ENCODE data around the gene NAV2.

The NAV2 gene

GRCh38 chr11:19687392-19687791, 25.2 kb upstream of the NAV2 start:
- DNase-seq (ENCODE audit: low read depth in 2 of 2, low spot score in 1 of 2), result no peak

- no peak for DNase-seq (ENCODE audit: low read depth in 2 of 2, low spot score in 1 of 2)
Measured at GRCh38 chr11:19689281-19690000, 23.2 kb upstream of the NAV2 start.

DNA sequence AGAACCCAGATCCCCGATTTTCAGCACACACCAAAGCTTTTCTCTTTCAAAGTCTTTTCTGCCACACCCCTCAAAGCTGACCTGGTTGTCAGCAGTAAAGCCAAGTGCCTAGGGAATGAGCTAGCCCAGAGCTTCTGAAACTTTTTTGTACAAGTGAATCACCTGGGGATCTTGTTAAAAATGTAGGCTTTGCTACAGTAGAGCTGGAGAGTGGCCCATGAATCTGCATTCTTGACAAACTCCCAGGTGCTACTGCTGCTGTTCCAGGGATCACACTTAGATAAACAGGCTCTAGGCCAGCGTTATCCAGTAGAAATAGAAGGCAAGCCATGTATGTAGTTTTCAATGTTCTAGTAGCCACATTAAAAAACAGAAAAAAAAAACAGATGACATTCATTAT, 21.8 kb upstream of the NAV2 start:
- DNase-seq (ENCODE audit: low read depth in 2 of 2, low spot score in 1 of 2), result no peak

DNA sequence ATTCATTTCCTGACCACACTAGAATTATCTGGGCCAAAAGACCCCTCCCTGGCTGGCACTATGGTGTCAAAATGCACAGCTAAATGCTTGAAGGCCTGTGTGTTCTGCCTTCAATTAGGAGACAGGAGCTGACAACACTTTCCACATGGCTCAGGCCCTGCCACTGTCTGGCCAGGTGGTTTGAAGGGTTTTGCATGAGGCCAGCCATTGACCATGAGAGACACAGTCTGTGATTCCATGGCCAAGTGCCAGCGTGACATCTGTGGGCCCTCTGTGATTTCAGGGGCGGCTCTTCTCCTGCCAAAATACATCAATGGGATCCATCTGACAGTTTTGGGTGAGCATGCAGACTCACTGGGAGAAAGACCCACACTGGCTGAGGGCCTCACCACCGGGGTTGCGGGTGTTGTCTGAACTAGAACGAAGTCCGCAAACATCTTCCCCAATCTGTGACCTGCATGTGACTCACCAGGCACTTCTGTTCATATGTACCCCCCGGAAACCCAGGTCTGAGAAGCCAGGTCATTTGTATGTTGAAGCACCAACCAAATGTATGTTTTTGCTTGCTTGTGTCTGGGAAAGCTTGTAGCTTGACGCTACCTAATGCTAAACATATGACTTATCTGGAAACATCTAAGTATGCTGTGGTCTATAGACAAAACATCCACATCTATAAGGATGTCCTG, 20.7 kb upstream of the NAV2 start:
- no peak for DNase-seq (ENCODE audit: low read depth in 2 of 2, low spot score in 1 of 2)

GRCh38 chr11:19693146-19693545, 19.5 kb upstream of the NAV2 start:
- DNase-seq (ENCODE audit: low read depth in 2 of 2, low spot score in 1 of 2), result no peak

GRCh38 chr11:19694796-19695345, 17.8 kb upstream of the NAV2 start:
- DNase-seq (ENCODE audit: low read depth in 2 of 2, low spot score in 1 of 2), result no peak

- no peak for DNase-seq (ENCODE audit: low read depth in 2 of 2, low spot score in 1 of 2)
Measured at GRCh38 chr11:19696073-19696472, 16.6 kb upstream of the NAV2 start.

DNA sequence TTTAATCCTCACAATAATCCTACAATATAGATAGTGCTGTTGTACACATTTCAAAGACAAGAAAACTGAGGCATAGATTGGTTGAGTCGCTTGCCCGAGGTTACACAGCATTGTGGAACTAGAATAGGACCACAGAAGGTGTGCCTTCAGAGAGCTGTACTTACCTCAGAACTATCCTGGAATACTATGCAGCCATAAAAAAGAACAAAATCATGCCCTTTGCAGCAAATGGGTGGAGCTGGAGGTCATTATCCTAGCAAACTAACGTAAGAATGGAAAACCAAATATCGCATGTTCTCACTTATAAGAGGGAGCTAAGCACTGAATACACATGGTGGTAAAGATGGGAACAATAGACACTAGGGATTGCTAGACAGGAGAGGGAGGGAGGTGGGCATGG, 15.7 kb upstream of the NAV2 start:
- no peak for DNase-seq (ENCODE audit: low read depth in 2 of 2, low spot score in 1 of 2)

DNA sequence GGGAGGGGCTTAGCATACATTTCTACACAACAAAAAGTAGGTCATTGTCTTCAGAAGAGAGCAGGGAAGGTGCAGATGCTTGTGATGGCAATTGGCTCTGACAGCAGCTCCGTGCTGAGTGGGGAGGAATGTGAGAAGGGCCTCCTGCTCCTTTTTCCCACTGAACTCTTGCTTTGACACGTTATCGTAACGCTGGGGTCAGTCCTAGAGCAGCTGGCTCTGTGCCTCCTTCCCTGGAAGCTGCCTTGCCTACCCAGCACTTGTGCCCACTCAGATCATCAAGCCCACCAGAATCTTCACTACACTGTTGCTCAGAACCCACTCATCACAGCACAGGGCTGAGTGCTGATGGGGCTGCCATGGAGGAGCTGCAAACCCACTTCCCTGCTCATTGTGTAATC, 14.9 kb upstream of the NAV2 start:
- DNase-seq (ENCODE audit: low read depth in 2 of 2, low spot score in 1 of 2), result no peak

GRCh38 chr11:19698493-19699292, 13.9 kb upstream of the NAV2 start:
- no peak for DNase-seq (ENCODE audit: low read depth in 2 of 2, low spot score in 1 of 2)

GRCh38 chr11:19701421-19701820, 11.2 kb upstream of the NAV2 start:
- no peak for DNase-seq (ENCODE audit: low read depth in 2 of 2, low spot score in 1 of 2)

DNA sequence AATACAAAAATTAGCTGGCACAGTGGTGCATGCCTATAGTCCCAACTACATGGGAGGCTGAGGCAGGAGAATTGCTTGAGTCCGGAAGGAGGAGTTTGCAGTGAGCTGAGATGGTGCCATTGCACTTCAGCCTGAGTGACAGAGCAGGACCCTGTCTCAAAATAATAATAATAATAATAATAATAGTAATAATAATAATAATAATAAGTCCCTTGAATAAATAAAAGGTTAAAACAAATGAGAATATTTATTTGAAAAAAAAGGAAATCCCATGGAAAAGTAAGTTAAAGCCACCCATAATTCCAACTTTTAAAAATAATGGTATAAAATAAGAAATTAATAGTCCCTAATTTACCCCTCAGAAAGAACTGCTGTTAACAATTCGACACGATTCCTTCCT, 10.0 kb upstream of the NAV2 start:
- no peak for DNase-seq (ENCODE audit: low read depth in 2 of 2, low spot score in 1 of 2)

DNA sequence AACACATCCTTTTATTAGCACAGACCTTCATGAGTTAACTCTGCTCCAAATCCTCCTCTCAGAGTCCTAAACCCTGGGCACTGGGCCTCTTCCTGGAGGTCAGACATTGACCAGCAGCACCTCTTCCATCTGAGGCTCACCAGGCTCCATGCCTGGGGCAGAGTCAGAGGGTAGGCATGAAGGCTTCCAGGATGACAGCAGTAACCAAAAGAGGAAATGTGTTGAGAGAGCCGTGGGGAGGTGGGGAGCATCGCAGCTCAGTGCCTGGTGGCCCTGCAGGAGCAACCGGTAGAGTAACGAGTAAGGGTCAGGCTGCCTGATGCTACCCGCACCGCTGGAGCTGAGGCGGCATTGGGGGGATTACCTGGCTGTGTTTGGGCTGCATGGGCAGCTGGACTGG, 9.4 kb upstream of the NAV2 start:
- DNase-seq (ENCODE audit: low read depth in 2 of 2, low spot score in 1 of 2), result no peak

DNA sequence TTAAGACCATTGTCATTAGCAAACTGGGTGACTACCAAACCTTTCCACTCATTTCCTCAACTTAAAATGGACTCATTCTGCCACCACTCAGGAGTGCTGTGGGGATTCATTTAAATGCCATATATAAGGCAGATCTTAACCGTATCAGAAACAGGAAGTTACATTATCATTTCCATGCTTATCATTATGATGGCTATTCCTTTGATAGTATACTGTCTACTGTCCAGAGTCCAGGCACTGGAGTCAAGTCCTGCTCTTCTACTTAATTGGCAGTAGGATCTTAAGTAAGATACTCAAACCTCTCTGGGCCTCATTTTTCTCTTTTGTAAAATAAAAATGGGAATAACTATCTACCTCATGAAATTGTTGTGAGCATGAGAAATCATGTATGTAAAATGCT, 8.4 kb upstream of the NAV2 start:
- no peak for DNase-seq (ENCODE audit: low read depth in 2 of 2, low spot score in 1 of 2)

- DNase-seq (ENCODE audit: low read depth in 2 of 2, low spot score in 1 of 2), result no peak
Measured at GRCh38 chr11:19705936-19706335, 6.7 kb upstream of the NAV2 start.

DNA sequence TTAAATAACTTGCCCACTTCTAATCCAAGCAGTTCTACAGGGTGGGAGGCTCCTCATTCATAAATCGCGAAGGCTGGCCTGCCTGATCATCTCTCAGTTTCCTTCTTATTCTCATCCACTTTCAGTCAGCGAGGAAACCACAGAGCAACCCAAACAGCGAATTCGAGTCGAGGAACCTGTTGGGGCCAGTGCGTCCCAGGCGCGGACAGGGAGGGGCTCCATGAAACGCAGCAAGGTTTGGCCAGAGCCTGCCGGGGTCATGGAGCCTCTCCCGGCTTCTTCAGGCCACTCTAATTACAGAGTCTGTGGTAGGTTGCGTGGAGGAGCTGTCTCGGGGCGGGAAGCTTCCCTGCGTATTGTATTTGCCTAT, 741 bp upstream of the NAV2 start:
- DNase-seq (ENCODE audit: low read depth in 2 of 2, low spot score in 1 of 2), result no peak

- no peak for DNase-seq (ENCODE audit: low read depth in 2 of 2, low spot score in 1 of 2)
Measured at GRCh38 chr11:19713196-19714021, 772 bp downstream of the NAV2 start.

DNA sequence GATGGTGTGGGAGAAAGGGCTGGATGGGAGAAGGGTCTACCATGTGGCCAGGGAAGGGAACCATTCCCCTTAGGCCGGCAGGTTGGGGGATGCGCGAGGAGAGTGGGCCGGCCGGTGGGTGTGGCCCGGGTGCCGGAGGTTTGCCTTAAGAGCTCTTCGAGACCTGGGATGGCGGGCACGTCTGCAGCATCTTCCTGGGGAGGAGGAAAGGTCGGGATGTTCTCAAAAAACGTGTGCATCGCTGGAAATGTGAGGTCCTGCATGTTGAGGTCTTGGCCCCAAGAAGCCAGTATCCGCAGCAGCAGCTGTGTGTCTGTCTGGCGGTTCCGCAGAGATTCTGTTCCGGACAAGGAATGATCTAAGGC, 1.4 kb downstream of the NAV2 start:
- no peak for DNase-seq (ENCODE audit: low read depth in 2 of 2, low spot score in 1 of 2)

DNA sequence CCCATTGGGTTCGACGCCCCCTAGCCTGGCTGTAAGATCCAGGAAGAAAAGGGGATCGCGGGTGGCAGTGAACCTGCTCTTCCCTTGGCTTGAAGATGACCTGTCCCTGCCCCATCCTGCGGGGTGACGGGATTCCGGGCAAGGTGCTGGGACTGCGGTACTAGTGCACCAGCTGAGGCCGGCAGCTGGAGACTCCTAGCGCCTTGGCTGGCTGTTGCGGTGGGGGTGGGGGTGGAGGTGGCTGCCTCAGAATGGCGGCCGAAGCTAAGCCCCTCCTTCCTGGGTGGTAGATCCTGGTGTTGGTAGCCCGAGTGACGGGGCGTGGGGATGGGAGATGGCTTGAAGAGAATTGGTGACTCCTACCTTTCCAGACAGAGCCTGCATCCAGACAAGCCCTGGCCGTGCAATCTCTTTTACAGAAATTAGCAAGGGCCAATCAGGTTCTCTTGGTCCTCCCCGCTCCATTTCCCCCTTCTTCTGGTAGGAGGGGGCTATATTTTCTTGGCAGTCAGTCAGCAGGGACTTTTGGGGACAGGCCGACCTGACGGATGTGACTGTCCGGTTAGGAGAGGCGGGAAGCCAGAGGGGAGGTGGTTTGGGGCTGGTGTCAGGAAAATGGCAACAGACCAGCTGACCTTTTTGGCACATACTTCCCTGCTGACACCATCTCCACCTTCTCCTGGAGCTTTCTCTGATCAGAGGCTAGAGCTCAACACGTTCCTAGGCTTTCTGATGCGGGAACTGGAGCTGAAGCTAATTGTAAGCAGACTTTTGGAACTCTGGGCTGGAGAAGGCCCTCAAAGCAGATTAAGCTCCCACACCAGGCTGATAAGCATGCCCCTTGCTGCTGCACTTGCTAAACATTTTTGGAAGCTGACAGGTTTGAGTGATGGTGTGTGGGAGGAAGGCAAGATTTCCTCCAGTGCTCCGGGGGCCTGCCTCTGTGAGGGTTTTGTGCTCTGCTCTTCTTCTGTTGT, 2.0 kb downstream of the NAV2 start:
- no peak for DNase-seq (ENCODE audit: low read depth in 2 of 2, low spot score in 1 of 2)

- DNase-seq (ENCODE audit: low read depth in 2 of 2, low spot score in 1 of 2), result no peak
Measured at GRCh38 chr11:19715373-19715772, 2.7 kb downstream of the NAV2 start.

Data from stimulated activated CD8-positive, alpha-beta memory T cell treated with anti-CD3 and anti-CD28 coated beads, Interleukin-4, amount 100 ng/mL, for 1 hour (primary cell).